Measurements from ENCODE around the gene CCDC85A.
"Not testable (repeated sequence)": the region's sequence is repeated elsewhere in the genome, so short reads cannot be mapped to it uniquely, and the experiment has no call there.

The CCDC85A gene

GRCh38 chr2:56183643-56184499, at the start of gene CCDC85A:
Gene CCDC85A, plus strand, starts transcription at chr2:56183990. Its CDS starts 635 bp downstream, at chr2:56184625.
- peak; percentile 86 for DNase-seq (ENCODE audit: low read depth)

GRCh38 chr2:56134861-56135260, 48.9 kb upstream of the CCDC85A start:
- DNase-seq (ENCODE audit: low read depth): no peak

GRCh38 chr2:56142497-56143061, 41.2 kb upstream of the CCDC85A start:
- not testable (repeated sequence) for DNase-seq (ENCODE audit: low read depth)

- DNase-seq (ENCODE audit: low read depth): no peak
Measured at GRCh38 chr2:56147907-56148306, 35.9 kb upstream of the CCDC85A start.

- no peak for DNase-seq (ENCODE audit: low read depth)
Measured at GRCh38 chr2:56148825-56149224, 35.0 kb upstream of the CCDC85A start.

GRCh38 chr2:56151841-56152240, 31.9 kb upstream of the CCDC85A start:
- DNase-seq (ENCODE audit: low read depth): no peak

GRCh38 chr2:56155188-56155587, 28.6 kb upstream of the CCDC85A start:
- DNase-seq (ENCODE audit: low read depth): no peak

- not testable (repeated sequence) for DNase-seq (ENCODE audit: low read depth)
Measured at GRCh38 chr2:56159875-56160274, 23.9 kb upstream of the CCDC85A start.

GRCh38 chr2:56167616-56168562, 15.9 kb upstream of the CCDC85A start:
- peak; percentile 88 for DNase-seq (ENCODE audit: low read depth)

- DNase-seq (ENCODE audit: low read depth): peak; percentile 44
Measured at GRCh38 chr2:56169521-56169920, 14.3 kb upstream of the CCDC85A start.

- no peak for DNase-seq (ENCODE audit: low read depth)
Measured at GRCh38 chr2:56170504-56170903, 13.3 kb upstream of the CCDC85A start.

GRCh38 chr2:56170988-56171387, 12.8 kb upstream of the CCDC85A start:
- DNase-seq (ENCODE audit: low read depth): peak; percentile 35

GRCh38 chr2:56175779-56176178, 8.0 kb upstream of the CCDC85A start:
- DNase-seq (ENCODE audit: low read depth): no peak

GRCh38 chr2:56177420-56178220, 6.2 kb upstream of the CCDC85A start:
- no peak for DNase-seq (ENCODE audit: low read depth)

GRCh38 chr2:56179931-56180330, 3.9 kb upstream of the CCDC85A start:
- no peak for DNase-seq (ENCODE audit: low read depth)

GRCh38 chr2:56182420-56182819, 1.4 kb upstream of the CCDC85A start:
- peak; percentile 63 for DNase-seq (ENCODE audit: low read depth)

- peak; percentile 40 for DNase-seq (ENCODE audit: low read depth)
Measured at GRCh38 chr2:56184500-56185011, 766 bp downstream of the CCDC85A start.

- DNase-seq (ENCODE audit: low read depth): peak; percentile 56
Measured at GRCh38 chr2:56185101-56185581, 1.4 kb downstream of the CCDC85A start.

- peak; percentile 71 for DNase-seq (ENCODE audit: low read depth)
Measured at GRCh38 chr2:56185582-56186046, 1.8 kb downstream of the CCDC85A start.

- DNase-seq (ENCODE audit: low read depth): peak; percentile 73
Measured at GRCh38 chr2:56191617-56192016, 7.8 kb downstream of the CCDC85A start.
